ENCODE data around the gene PTPRCAP. TPM values are rescaled to one million over a fixed set of nuclear protein-coding genes. Genes with fewer than 3 reads are reported as not detected.
"Not testable (repeated sequence)": the region's sequence is repeated elsewhere in the genome, so short reads cannot be mapped to it uniquely, and the experiment has no call there.

PTPRCAP gene
- total RNA-seq (20.3 TPM), polyA plus RNA-seq (ENCODE audit: insufficient read depth, low read depth, low replicate concordance) (4.7 TPM)
- long read RNA-seq, donor 1, result 0 reads
- long read RNA-seq, donor 2, result 0 reads
- long read RNA-seq, donor 3, partial matches to known transcripts, result 0 of 1 reads
- long read RNA-seq, donor 3, other reads (novel, unspliced or antisense), result 0 of 1 reads
- long read RNA-seq, donor 4, partial matches to known transcripts, result 0 of 1 reads
- long read RNA-seq, donor 4, other reads (novel, unspliced or antisense), result 0 of 1 reads
- long read RNA-seq, donor 5, result 0 reads
- long read RNA-seq, donor 6, result 0 reads
- long read RNA-seq, donor 7, transcript PTPRCAP-201 (2 exons, 1,292 nt), result major isoform, 5 of 6 reads
- long read RNA-seq, donor 7, partial matches to known transcripts, result 0 of 6 reads
- long read RNA-seq, donor 7, other reads (novel, unspliced or antisense), result 1 of 6 reads
- long read RNA-seq, donor 8, partial matches to known transcripts, result 0 of 1 reads
- long read RNA-seq, donor 8, other reads (novel, unspliced or antisense), result 0 of 1 reads
- long read RNA-seq, donor 9, result 0 reads
- long read RNA-seq, donor 10, result 0 reads

- intact Hi-C loops (cut with DNase I), result no loop called here
- Histone ChIP-seq H3K27me3 (ENCODE audit: control insufficient read depth, insufficient read depth, low read length) (no peaks in the 10 kb centered on the region), H3K9me3 (ENCODE audit: control insufficient read depth in 2 of 3, insufficient read depth in 1 of 3, low read length in 3 of 3) (no peaks in the 10 kb centered on the region), H3K36me3 (ENCODE audit: control insufficient read depth in 2 of 3, insufficient read depth in 3 of 3, low read length in 3 of 3) (peaks cover 0 to 9% (median 4%) of the 10 kb centered on the region in 3 donors), H3K27ac (ENCODE audit: low read depth in 2 of 2, low read length in 2 of 2) (no peak within 1 kb of the TSS), H3K4me3 (ENCODE audit: low read length in 3 of 3) (no peak within 1 kb of the TSS), H3K4me1 (ENCODE audit: control insufficient read depth in 2 of 3, insufficient read depth in 2 of 3, low read depth in 1 of 3, low read length in 3 of 3) (peaks cover 0 to 8% (median 0%) of the 10 kb centered on the region in 3 donors), H3K9ac (ENCODE audit: low read length in 3 of 3) (no peak within 1 kb of the TSS)
- no peak for FAIRE-seq
- no peak for TF ChIP-seq CTCF (IDR thresholded peaks at IDR 0.05; ENCODE audit: borderline replicate concordance, extremely low read depth, insufficient read depth)
- DNase-seq, result peak in 1 of 5 donors; percentile 85
Observed at GRCh38 chr11:67437082-67437808, at the start of gene PTPRCAP. Gene PTPRCAP (minus strand): TSS chr11:67437682. CDS start chr11:67437619, 63 bp downstream.

- intact Hi-C loops (cut with DNase I), result no loop called here
- FAIRE-seq (no peak), DNase-seq (peak in 2 of 5 donors; percentile 43 to 69)
- H3K4me1 ChIP-seq (ENCODE audit: control insufficient read depth in 2 of 3, insufficient read depth in 2 of 3, low read depth in 1 of 3, low read length in 3 of 3), result peaks cover 3 to 19% (median 9%) of the 10 kb centered on the region in 3 donors
- TF ChIP-seq CTCF (IDR thresholded peaks at IDR 0.05; ENCODE audit: borderline replicate concordance, extremely low read depth, insufficient read depth), result no peak
- no peak overlapping the region for H3K27ac ChIP-seq (ENCODE audit: low read depth in 2 of 2, low read length in 2 of 2)
- no peaks in the 10 kb centered on the region for H3K27me3 ChIP-seq (ENCODE audit: control insufficient read depth, insufficient read depth, low read length)
- H3K9ac ChIP-seq (ENCODE audit: low read length in 3 of 3), result no peak overlapping the region
- H3K36me3 ChIP-seq (ENCODE audit: control insufficient read depth in 2 of 3, insufficient read depth in 3 of 3, low read length in 3 of 3), result peaks cover 0 to 8% (median 4%) of the 10 kb centered on the region in 3 donors
- no peak overlapping the region for H3K4me3 ChIP-seq (ENCODE audit: low read length in 3 of 3)
- no peaks in the 10 kb centered on the region for H3K9me3 ChIP-seq (ENCODE audit: control insufficient read depth in 2 of 3, insufficient read depth in 1 of 3, low read length in 3 of 3)
Observed at GRCh38 chr11:67486481-67487195, 49.2 kb upstream of the PTPRCAP start.

- H3K36me3 ChIP-seq (ENCODE audit: control insufficient read depth in 2 of 3, insufficient read depth in 3 of 3, low read length in 3 of 3); H3K27me3 ChIP-seq (ENCODE audit: control insufficient read depth, insufficient read depth, low read length); H3K9me3 ChIP-seq (ENCODE audit: control insufficient read depth in 2 of 3, insufficient read depth in 1 of 3, low read length in 3 of 3); H3K4me3 ChIP-seq (ENCODE audit: low read length in 3 of 3); FAIRE-seq; intact Hi-C loops (cut with DNase I); H3K27ac ChIP-seq (ENCODE audit: low read depth in 2 of 2, low read length in 2 of 2); H3K9ac ChIP-seq (ENCODE audit: low read length in 3 of 3): not testable (repeated sequence)
- peaks cover 3 to 19% (median 9%) of the 10 kb centered on the region in 3 donors for H3K4me1 ChIP-seq (ENCODE audit: control insufficient read depth in 2 of 3, insufficient read depth in 2 of 3, low read depth in 1 of 3, low read length in 3 of 3)
- peak in 2 of 5 donors; percentile 49 to 62 for DNase-seq
Observed at GRCh38 chr11:67485873-67486361, 48.4 kb upstream of the PTPRCAP start.

Measured in kidney (tissue), 22 donors.